GM19395 (cell line): ENCODE measurements around the gene CTF1.
A peak's percentile ranks its signal among the peaks of the same experiment; 100 is the strongest.
"Not testable (repeated sequence)": the region's sequence is repeated elsewhere in the genome, so short reads cannot be mapped to it uniquely, and the experiment has no call there.

Source experiments
- ATAC-seq: cut with Tn5 transposase; IDR thresholded peaks from one replicate; pipeline ENCODE4 v1.9.1; 2021; ENCODE audit warnings: mild to moderate bottlenecking, moderate library complexity; ENCODE audit not compliant: unreplicated experiment

Gene CTF1, protein sequence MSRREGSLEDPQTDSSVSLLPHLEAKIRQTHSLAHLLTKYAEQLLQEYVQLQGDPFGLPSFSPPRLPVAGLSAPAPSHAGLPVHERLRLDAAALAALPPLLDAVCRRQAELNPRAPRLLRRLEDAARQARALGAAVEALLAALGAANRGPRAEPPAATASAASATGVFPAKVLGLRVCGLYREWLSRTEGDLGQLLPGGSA

DNA sequence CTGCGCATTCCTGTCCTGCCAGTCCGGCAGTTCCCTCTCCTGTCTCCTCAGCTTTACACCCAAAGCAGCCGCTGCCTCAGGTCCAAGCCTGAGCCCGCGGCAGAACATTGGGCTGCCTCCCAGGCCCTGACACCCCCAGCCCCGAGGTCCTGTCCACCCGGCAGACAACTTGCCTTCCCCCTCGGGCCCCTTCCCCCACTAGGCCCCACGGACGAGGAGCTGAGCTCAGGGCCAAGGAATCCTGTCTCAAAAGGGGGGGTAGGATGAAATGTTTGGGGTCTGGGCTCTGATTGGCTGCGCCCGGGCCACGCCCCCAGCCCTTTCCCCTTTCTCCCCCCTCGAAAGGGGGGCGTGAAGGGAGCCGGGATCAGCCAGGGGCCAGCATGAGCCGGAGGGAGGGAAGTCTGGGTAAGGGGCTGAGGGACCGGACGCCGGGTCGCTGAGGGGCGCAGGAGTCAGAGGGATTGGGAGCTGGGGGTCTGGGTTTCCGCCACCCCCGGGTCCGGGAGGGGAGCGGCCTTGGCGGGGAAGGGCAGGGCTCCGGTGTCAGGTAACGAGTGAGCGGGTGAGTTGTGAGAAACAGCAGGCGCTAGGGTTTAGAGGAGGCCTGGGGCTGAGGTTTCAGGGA lies at the start of gene CTF1:
Gene CTF1 (plus strand): TSS at position 354 of the 628 bp plus-strand sequence. CDS start 30 bp downstream, at position 384.
- ATAC-seq, result no peak

DNA sequence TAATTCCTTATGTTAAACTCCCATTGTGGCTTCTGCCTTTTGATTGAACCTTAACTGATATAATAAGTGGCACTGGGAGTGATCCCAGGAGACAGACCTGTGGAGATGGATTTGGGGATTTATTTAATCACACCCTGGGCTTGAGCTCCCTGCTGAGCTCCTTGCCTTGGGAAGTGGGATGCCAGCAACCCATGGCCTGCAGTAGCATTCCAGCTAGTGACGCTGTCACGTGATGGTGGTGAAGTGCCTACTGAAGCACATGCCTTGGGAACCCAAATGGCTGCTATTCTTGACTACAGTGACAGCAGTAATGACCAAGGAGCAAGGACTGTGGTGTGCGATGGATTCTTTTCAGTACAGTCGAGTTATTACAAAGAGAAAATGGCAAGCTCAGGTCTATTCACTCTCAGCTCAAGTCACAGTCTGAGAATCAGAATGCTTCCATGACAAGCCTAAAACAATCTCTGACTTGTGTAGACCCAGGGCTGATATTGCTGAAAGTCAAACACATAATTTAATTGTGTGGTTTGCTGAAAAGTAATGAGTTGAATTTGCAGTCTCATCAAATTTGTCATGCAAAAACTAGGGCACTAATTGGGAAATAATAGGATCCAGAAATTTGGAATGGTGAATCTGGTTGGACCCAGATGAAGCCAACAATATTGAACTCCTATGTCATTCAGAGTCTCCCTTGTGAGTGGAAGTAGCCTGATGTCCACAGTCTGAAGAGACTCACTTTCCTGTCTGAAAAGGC lies 49.6 kb upstream of the CTF1 start:
- ATAC-seq, result no peak

DNA sequence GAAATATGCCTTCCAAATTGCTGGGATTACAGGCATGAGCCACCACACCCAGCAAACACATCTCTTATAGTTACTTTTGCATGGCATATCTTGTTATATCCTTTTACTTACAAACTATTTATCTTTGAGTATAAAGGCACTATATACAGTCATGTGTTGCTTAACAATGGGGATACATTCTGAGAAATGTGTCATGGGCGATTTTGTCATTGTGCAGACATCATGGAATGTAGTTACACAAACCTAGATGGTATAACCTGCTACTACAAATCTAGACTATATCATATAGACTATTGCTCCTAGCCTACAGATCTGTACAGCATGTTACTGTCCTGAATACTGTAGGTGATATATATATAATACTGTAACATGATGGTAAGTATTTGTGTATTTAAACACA lies 46.2 kb upstream of the CTF1 start:
- no peak for ATAC-seq

DNA sequence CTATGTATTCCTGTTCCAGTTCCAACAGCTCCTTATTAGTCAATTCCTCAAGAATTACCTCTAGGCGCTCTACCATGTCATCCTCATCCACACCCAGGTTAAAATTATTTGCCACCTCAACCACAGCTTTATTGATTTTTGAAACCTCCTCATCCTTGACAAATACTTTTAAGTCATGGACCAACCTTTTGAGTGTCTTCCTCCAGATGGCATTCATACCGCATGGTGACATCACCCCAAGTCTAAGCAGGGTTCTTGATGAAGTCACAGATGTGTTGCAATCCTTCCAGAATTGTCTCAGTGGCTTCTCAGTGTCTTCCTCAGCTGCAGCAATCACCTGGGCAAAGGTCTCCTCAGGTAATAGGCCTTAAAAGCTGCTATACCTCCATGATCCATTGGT lies 42.7 kb upstream of the CTF1 start:
- ATAC-seq, result no peak

DNA sequence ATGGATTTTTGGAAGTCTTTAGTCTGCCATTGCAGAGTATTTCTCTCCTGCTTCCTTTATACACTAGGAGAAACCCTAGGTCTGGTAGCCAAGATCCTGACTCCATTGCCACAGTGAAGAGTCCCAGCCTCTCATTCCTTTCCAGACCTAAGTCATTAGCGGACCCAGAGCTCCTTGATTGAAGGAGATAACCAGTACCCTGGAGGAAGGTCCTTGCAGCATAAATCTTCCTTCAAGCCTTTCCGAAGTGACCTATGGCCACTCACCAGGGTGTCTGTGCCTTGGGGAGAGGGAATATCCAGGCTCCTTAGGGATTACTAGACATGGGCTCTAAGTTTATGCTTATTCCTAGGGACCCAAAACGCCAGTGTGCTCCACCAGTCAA lies 38.3 kb upstream of the CTF1 start:
- ATAC-seq, result no peak

DNA sequence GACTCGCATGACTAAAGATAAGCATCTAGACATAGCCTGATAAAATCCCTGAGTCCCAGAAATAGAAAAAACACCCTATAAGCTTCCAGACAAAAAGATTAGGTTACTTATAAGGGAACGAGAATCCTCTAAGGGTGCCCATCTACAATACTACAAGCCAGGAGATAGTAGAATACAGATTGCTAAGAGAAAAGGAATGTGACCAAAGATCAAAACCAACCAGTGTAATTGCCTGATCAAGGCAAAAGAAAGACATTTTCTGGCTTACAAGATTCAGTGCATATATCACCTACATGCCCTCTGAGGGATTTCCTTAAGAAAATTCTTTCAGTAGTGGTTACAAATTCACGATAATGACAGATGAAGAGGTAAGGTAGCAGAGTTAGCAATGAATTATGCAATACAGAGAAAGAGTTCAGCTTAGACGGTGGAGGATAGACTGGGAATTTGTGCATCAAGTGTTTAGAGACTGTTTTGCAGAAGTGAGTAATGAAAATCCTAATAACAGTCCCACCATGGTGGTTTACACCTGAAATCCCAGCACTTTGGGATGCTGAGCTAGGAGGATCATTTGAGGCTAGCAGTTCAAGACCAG lies 37.5 kb upstream of the CTF1 start:
- no peak for ATAC-seq

DNA sequence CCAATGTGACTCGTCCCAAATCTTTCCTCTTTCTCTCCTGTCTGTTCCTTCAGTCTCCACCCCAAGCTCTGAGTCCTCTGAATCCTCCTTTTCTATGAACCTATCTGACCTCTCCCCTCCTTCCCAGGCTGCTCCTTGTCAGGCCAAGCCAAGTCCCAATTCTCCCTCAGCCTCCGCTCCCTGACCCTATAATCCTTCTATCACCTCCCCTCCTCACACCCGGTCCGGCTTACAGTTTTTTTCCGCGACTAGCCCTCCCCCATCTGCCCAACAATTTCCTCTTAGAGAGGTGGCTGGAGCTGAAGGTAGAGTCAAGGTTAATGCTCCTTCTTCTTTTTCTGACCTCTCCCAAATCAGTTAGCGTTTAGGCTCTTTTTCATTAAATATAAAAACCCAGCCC lies 35.7 kb upstream of the CTF1 start:
- not testable (repeated sequence) for ATAC-seq

DNA sequence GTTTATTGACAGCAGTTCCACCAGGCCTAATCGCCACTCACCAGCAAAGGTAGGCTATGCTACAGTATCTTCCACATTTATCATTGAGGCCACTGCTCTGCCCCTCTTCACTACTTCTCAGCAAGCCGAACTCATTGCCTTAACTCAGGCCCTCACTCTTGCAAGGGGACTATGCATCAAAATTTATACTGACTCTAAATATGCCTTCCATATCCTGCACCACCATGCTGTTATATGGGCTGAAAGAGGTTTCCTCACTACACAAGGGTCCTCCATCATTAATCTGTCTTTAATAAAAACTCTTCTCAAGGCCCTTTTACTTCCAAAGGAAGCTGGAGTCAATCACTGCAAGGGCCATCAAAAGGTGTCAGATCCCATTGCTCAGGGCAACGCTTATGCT lies 33.2 kb upstream of the CTF1 start:
- ATAC-seq, result not testable (repeated sequence)

DNA sequence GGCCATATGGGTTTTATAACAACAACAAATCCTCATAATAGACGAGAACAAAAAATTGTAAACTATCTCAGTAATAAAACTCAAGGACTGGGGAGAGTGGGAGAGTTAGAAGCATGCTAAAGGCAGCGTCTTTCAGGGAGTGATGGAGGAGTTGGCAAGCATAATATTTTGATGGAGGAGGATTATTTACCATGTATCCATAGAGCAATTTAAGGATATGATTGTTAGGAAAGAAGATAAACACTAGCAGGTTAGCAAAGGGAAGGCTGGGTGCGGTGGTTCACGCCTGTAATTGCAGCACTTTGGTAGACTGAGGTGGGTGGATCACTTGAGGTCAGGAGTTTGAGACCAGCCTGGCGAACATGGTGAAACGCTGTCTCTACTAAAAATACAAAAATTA lies 30.4 kb upstream of the CTF1 start:
- ATAC-seq, result no peak

DNA sequence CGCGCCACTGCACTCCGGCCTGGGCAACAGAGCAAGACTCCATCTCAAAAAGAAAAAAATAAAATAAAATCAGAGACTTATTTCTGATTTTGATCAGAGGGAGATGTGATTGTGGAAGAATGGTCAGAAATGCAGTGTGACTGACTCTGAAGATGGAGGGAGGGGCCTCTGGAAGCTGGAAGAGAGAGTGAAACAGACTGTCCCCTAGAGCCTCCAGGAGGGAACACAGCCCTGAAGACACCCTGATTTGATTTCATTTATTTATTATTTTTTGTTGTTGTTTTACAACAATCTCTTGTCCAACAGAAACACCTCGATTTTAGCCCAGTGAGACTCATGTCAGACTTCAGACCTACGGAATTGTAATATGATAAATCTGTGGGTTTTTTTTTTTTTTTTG lies 28.7 kb upstream of the CTF1 start:
- ATAC-seq, result no peak

DNA sequence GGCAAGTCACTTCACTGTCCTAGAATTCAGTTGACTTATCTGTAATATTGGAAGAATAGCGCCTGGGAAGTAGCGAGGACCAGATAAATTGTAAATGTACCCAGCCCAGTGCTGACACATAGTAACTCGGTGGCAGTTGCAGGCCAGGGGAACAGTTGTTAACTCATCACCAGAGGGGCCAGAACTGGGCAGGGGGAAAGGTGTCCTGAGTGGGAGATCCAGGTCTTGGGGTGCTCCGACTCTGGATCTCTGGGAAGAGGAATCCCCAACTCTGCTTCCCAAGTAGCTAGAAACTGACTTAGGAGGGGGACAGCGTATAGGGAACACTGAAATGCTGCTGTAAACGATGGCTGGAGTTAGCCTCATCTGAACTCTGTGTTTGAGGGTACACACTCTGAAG lies 25.5 kb upstream of the CTF1 start:
- ATAC-seq, result no peak

DNA sequence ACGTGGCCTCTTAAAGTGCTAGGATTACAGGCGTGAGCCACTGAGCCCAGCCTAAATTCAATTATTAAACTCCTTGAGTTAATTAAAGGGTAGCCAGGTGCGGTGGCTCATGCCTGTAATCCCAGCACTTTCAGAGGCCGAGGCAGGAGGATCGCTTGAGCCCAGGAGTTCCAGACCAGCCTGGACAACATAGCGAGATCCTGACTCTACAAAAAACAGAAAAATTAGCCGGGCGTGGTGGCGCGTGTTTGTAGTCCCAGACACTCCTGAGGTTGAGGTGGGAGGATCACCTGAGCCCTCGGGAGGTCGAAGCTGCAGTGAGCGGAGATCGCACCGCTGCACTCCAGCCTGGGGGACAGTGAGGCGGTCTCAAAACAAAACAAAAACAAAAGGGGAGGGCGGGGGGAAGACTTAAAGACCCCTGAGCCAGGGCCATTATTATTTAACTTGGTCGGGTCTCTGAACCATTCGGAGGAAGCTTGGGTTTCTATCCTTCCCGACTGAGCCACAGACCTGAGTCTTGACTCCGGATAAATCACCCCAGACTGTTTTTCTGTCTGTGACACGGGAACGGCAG lies 22.1 kb upstream of the CTF1 start:
- ATAC-seq, result no peak

DNA sequence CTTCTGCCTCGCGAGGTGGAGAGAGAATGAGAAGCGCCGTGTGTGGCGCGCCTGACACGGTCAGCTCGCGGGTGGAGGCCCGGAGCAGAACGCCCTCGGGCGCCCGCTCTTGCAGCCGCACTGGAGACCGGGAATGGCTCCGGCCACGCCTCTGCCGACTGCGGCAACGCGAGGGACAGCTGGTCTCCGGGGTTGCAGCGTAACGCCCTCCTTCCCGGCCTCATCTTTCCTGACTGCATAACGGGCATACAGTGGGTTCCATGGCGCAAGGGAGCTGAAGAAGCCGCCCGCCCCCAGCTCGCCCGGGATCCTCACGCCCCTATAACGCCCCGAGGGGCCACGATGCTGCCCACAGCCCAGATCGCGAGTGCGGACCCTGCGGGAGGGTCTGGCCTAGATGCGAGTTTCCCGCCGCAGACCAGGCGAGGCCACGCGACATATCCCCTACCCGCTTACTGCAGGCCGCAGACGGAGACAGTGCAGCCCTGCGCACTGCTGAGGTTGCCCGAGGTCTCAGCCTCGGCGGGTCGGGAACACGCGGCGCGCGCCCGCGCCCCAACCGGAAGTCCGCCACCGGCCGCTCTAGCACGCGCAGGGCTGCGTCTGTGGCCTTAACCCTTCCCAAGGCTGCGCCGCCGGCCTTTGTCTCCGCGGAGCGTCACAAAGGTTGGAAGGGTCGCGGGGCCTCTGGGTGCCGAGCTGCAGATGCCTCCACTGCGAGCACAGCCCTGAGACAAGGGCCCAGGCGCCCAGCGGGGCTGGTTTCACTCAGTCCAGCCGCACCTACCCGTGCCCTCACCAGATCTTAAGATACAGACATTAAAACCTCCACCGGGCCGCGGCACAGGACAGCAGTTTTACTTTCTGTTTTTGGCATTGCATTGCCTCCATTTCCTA lies 21.3 kb upstream of the CTF1 start:
- ATAC-seq, result peak; percentile 74

DNA sequence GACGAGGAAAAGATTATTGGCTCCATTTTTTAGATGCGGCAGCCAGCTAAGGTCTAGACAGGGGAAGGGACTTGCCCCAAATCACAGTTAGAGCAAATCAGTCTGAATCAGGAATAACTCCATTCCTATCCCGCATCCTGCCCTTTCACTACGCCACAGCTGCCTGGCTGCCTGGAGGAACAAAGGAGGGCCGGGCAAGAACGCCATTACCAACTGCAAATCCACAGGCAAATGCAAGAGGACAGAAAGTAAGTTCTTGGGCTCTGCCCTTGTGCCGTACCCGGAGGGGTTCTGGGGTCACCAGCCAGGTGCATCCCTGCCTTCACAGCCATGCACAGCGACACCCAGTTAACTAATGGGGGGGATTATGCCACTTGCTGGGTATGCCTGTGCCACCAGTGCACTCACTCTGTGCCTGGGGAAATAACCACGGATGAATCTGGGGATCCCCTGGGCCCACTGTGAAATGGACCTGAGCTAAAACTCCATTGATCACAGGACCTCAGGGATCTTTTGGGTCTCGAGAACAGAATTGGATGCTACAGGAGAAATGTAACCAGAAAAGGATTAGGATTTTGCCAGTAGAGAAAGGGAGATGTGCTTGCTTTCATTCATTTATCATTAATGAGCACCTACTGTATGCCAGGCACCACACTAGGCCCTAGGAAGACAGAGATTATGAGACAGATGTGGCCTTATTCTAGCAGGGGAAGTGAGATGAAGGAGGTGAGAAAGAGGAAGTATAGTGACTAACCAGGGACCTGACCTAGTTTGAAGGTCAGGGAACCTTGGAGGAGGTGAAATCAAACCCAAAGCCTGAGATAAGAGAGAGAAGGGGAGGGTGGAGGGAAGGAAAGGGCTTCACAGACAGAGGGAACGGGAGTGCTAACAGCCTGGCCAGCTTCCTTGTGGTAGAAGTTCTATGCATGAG lies 20.3 kb upstream of the CTF1 start:
- peak; percentile 44 for ATAC-seq

DNA sequence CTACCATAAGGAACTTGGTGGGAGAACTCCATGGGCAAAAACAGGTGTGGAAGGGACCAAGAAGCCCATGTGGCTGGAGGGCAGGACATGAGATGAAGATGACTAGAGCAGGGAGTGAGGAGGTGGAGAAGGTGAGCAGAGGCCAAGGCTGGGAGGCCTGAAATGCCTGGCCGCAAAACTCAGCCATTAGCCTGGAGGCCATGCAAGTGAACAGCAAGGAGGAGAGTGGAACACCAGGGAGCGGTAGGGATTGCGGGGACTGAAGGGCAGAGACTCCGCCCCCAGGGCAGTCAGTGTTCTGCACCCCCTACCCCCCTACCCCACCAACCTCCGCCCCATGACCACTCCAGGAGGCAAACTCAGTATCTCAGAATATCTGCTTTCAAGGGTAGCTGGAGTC lies 19.5 kb upstream of the CTF1 start:
- no peak for ATAC-seq

DNA sequence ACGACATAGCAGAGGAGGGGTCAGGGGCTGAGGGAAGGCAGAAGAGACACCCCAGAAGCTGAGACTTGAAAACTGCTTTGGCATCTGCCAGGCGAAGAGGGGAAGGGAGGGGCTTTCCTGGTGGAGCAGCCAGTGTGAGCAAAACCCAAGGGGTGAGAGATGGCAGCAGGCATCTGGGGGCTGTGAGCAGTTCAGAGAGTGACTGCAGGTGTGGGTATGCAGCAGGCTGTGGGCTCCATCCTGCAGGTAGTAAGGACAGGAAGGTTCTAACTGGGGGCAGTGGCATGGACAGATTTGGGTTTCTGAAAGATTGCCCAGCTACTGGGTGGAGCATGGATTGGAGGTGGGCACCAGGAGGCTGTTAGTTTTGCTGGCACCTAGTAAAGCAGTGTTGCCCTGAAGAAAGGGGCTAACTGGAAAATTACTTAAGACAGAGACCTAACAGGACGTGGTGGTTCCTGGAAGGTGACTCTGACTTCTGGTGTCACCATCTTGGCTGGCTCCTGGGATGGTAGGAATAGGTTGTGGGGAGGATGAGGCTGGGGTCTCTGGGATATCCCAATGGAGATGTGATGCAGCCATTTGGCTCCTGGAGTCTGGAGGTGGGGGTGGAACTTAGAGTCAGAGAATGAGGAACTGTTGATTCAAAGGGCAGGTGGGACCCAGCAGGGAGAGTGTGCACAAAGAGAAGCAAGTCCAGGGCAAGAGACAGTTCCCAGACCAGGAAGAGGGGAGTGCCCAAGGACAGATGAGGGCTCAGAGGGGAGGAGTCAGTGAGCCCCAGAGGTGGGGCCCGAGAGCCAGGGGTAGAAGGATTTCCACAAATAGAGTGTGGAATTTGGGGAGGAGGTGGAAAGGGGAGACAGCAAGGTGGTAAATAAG lies 13.7 kb upstream of the CTF1 start:
- ATAC-seq, result no peak

DNA sequence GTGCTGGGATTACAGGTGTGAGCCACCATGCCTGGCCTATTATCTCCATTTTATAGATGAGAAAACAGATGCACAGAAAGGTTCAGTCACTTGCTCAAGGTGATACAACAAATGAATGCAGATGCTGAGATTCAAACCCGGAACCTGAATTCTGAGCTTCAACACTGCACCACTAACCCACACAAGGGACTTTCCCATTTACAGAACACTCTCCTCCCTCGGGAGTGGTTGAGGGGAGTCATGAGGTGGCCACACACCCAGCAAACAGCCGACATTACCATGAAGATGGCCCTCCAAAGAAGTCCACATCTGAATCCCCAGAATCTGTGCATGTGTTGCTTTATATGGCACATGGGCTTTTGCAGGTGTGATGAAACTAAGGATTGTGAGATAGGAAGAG lies 11.7 kb upstream of the CTF1 start:
- no peak for ATAC-seq

DNA sequence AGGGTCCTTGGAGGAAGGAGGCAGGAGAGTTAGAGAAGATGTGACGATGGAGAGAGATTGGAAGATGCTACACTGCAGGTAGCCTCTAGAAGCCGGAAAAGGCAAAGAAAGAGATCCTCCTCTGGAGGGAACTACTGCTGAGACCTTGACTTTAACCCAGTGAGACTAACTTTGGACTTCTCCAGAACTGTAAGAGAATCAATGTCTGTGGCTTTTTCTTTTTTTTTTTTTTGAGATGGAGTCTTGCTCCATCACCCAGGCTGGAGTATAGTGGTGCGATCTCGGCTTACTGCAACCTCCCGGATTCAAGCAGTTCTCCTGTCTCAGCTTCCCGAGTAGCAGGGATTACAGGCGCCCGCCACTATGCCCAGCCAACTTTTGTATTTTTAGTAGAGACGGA lies 11.2 kb upstream of the CTF1 start:
- no peak for ATAC-seq

DNA sequence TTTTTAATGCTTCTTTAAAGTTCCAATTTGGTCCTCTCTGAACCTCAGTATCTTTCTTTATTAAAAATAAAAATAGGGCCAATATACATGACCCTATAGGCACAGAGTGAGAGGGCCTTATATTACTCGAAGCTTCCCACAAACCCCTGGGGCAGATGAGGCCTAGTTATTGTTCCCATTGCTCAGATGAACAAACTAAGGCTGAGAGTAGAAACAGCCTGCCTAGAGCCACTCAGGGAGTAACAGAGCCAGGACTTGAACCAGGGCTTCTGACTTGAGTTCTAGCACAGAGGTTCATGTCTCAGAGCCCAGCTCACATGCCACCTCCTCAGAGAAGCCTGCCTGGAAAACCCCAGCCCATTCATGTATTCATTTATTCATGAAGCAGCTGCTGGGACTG lies 10.3 kb upstream of the CTF1 start:
- no peak for ATAC-seq
